Osteoblast (primary cell): ENCODE results near the gene DHRS4L2. TPM values are rescaled to one million over a fixed set of nuclear protein-coding genes. Genes with fewer than 3 reads are reported as not detected.
"Not testable (repeated sequence)": the region's sequence is repeated elsewhere in the genome, so short reads cannot be mapped to it uniquely, and the experiment has no call there.

Experiments
- DNase-seq: peaks from one replicate; pipeline ENCODE4 v3.0.0; 2011; ENCODE audit warnings: low spot score, mixed read lengths; ENCODE audit not compliant: insufficient read length; ENCODE audit errors: missing footprints
- H2AFZ ChIP-seq: 2 replicates; pipeline ENCODE4 v1.6.0; 2011; ENCODE audit warnings: mild to moderate bottlenecking, low read length
- H3K27ac ChIP-seq: 2 replicates; pipeline ENCODE4 v1.5.1; 2011; ENCODE audit warnings: mild to moderate bottlenecking, low read depth, low read length, moderate library complexity
- H3K27me3 ChIP-seq: 2 replicates; pipeline ENCODE4 v1.6.0; 2012; ENCODE audit warnings: mild to moderate bottlenecking, control low read depth, inconsistent platforms, low read length, moderate library complexity; ENCODE audit not compliant: insufficient read depth
- H3K36me3 ChIP-seq: 2 replicates; pipeline ENCODE4 v1.5.1; 2011; ENCODE audit warnings: mild to moderate bottlenecking, low read length, control low read depth, moderate library complexity; ENCODE audit not compliant: insufficient read depth
- H3K4me1 ChIP-seq: 2 replicates; pipeline ENCODE4 v1.5.1; 2011; ENCODE audit warnings: mild to moderate bottlenecking, low read length, control low read depth, moderate library complexity; ENCODE audit not compliant: insufficient read depth
- H3K4me2 ChIP-seq: 2 replicates; pipeline ENCODE4 v1.6.0; 2011; ENCODE audit warnings: mild to moderate bottlenecking, low read length; ENCODE audit not compliant: insufficient read depth
- H3K4me3 ChIP-seq: fragments of 200-600 bp; sonication (generic); 3 replicates; pipeline ENCODE4 v1.5.1; 2012; ENCODE audit warnings: mild to moderate bottlenecking, low read length, inconsistent platforms; ENCODE audit not compliant: insufficient read depth
- H3K79me2 ChIP-seq: 2 replicates; pipeline ENCODE4 v1.6.0; 2012; ENCODE audit warnings: mild to moderate bottlenecking, low read length, control low read depth, inconsistent platforms; ENCODE audit not compliant: insufficient read depth
- H3K9me3 ChIP-seq: 2 replicates; pipeline ENCODE4 v1.5.1; 2011; ENCODE audit warnings: low read depth, low read length, control low read depth
- H4K20me1 ChIP-seq: 2 replicates; pipeline ENCODE4 v1.6.0; 2012; ENCODE audit warnings: mild to moderate bottlenecking, low read length, control low read depth; ENCODE audit not compliant: insufficient read depth
- CTCF ChIP-seq: IDR thresholded peaks from 2 replicates; pipeline ENCODE4 v1.5.1; 2011; ENCODE audit warnings: mild to moderate bottlenecking, low read depth, low read length, moderate library complexity; ENCODE audit errors: extremely low read depth
- total RNA-seq: library from RNA; depleted of rRNA; stranded (reverse); fragments of >200 nt; gene quantifications from 2 replicates; pipeline ENCODE4 v1.2.3, GENCODE V29; 2012

DHRS4L2 gene
- total RNA-seq, 1 donor: 9.0 TPM

GRCh38 chr14:24013654-24014514 lies 25.2 kb downstream of the DHRS4L2 start:
- H2AFZ ChIP-seq: no peak overlapping the region
- H3K4me1 ChIP-seq: no peaks in the 10 kb centered on the region

GRCh38 chr14:24015745-24016144 lies 27.0 kb downstream of the DHRS4L2 start:
- not testable (repeated sequence) for H3K79me2 ChIP-seq, H3K4me2 ChIP-seq, H3K9me3 ChIP-seq, H3K27ac ChIP-seq, H3K27me3 ChIP-seq, DNase-seq, H2AFZ ChIP-seq, H3K4me3 ChIP-seq, H3K36me3 ChIP-seq, H3K4me1 ChIP-seq, H4K20me1 ChIP-seq

More at GRCh38 chr14:24013654-24014514, 25.2 kb downstream of the DHRS4L2 start:
- H3K4me3 ChIP-seq: no peak overlapping the region
- no peak overlapping the region for H3K27ac ChIP-seq
- H3K79me2 ChIP-seq: no peaks in the 10 kb centered on the region
- H4K20me1 ChIP-seq: no peaks in the 10 kb centered on the region
- H3K9me3 ChIP-seq: no peaks in the 10 kb centered on the region
- DNase-seq: peak; percentile 85
- no peaks in the 10 kb centered on the region for H3K36me3 ChIP-seq
- H3K27me3 ChIP-seq: no peaks in the 10 kb centered on the region
- H3K4me2 ChIP-seq: no peak overlapping the region
- peak; percentile 90 for TF ChIP-seq CTCF

DNA sequence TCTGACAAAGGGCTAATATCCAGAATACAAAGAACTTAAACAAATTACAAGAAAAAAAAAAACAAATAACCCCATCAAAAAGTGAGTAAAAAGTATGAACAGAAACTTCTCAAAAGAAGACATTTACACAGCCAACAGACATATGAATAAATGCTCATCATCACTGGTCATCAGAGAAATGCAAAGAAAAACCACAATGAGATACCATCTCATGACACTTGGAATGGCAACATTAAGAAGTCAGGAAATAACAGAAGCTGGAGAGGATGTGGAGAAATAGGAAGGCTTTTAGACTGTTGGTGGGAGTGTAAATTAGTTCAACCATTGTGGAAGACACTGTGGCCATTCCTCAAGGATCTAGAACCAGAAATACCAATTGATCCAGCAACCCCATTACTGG lies 30.2 kb downstream of the DHRS4L2 start:
- not testable (repeated sequence) for H3K36me3 ChIP-seq, H3K4me2 ChIP-seq, H3K9me3 ChIP-seq, H3K27me3 ChIP-seq, H3K79me2 ChIP-seq, DNase-seq, H3K4me3 ChIP-seq, H2AFZ ChIP-seq, H3K27ac ChIP-seq, H4K20me1 ChIP-seq, H3K4me1 ChIP-seq

GRCh38 chr14:24019944-24020343 lies 31.2 kb downstream of the DHRS4L2 start:
- not testable (repeated sequence) for H3K79me2 ChIP-seq, H3K27me3 ChIP-seq, H2AFZ ChIP-seq, DNase-seq, H3K27ac ChIP-seq, H3K4me1 ChIP-seq, H4K20me1 ChIP-seq, H3K9me3 ChIP-seq, H3K4me3 ChIP-seq, H3K4me2 ChIP-seq, H3K36me3 ChIP-seq
- peak; percentile 7 for TF ChIP-seq CTCF

DNA sequence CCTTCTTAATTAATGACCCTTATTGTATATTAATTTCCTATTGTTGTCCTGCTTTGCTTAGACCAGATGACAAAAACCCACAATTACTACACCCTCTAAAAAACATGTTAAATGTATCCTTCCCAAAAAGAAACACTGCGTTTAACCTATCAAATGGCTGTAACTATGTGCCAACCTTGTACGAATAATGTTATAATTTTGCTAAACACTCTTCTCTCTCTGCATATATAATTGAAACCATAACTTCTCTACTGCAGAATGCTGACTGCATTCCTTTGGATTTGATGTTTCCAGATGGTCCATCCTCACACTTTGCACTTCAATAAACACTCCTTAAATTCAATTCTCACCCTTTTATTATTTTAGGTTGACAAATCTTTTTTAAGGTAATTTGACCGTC lies 31.8 kb downstream of the DHRS4L2 start:
- H3K27ac ChIP-seq, H3K9me3 ChIP-seq, H3K27me3 ChIP-seq, H3K4me3 ChIP-seq, H4K20me1 ChIP-seq, H3K79me2 ChIP-seq, H3K4me1 ChIP-seq, DNase-seq, H3K36me3 ChIP-seq, H3K4me2 ChIP-seq, H2AFZ ChIP-seq: not testable (repeated sequence)

GRCh38 chr14:24024939-24025418 lies 36.2 kb downstream of the DHRS4L2 start:
- not testable (repeated sequence) for H3K79me2 ChIP-seq, H3K27me3 ChIP-seq, H3K36me3 ChIP-seq, H4K20me1 ChIP-seq, DNase-seq, H3K27ac ChIP-seq, H3K4me3 ChIP-seq, H2AFZ ChIP-seq, H3K9me3 ChIP-seq, H3K4me1 ChIP-seq, H3K4me2 ChIP-seq

DNA sequence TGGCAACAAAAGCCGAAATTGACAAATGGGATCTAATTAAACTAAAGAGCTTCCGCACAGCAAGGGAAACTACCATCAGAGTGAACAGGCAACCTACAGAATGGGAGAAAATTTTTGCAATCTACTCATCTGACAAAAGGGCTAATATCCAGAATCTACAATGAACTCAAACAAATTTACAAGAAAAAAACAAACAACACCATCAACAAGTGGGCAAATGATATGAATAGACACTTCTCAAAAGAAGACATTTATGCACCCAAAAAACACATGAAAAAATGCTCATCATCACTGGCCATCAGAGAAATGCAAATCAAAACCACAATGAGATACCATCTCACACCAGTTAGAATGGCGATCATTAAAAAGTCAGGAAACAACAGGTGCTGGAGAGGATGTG lies 41.0 kb downstream of the DHRS4L2 start:
- H2AFZ ChIP-seq, H3K4me1 ChIP-seq: not testable (repeated sequence)

More for the DNA sequence above, 41.0 kb downstream of the DHRS4L2 start:
- H3K27me3 ChIP-seq, H3K27ac ChIP-seq, H3K9me3 ChIP-seq, H3K4me2 ChIP-seq, DNase-seq, H3K36me3 ChIP-seq, H4K20me1 ChIP-seq, H3K79me2 ChIP-seq, H3K4me3 ChIP-seq: not testable (repeated sequence)
